HG03139 (cell line): ENCODE data around the gene PIGA.
A peak's percentile ranks its signal among the peaks of the same experiment; 100 is the strongest.

Experiments used
- ATAC-seq: cut with Tn5 transposase; IDR thresholded peaks from one replicate; pipeline ENCODE4 v1.9.1; 2021; ENCODE audit not compliant: unreplicated experiment

Gene PIGA, protein sequence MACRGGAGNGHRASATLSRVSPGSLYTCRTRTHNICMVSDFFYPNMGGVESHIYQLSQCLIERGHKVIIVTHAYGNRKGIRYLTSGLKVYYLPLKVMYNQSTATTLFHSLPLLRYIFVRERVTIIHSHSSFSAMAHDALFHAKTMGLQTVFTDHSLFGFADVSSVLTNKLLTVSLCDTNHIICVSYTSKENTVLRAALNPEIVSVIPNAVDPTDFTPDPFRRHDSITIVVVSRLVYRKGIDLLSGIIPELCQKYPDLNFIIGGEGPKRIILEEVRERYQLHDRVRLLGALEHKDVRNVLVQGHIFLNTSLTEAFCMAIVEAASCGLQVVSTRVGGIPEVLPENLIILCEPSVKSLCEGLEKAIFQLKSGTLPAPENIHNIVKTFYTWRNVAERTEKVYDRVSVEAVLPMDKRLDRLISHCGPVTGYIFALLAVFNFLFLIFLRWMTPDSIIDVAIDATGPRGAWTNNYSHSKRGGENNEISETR

DNA sequence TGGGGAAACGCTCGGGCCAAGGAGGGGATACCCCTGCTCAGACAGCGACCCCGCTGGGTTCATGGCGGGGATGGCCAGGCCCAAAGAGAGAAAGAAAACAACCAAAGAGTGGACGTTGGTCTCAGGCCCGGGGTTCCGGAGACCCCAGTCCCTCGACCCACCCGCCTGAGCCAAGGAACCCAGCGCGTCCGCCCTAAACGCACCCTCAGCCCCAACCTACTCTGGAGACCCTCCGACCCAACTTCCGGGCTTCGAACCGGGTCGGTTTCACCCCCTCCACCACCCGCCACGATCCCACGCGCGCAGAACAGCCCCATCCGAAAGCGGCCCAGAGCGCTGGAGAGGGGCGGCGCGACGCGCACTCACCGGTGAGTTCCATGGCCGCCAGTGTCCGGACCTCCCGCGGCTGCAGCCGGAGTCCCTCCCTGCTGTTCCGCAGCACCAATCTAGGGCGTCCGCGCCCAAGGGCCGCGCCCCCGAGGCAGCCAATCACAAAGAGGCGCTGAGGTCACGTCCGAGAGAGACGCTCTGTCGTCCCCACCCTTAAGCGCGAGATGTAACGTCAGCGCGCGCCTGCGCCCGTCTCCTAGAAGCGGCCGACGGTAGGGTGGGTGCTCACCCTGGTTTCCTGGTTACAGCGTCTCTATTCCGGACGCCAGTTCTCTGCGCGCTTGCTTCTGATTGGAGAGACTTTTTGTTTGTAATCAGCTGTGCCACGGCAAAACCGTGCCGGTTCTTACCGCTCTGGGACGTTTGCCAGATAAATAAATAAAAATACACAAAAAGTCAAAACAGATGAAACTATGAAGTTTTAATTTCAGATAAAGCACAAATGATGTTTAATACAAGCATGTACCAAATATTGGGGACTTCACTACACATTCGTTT is at the start of gene PIGA:
TSS of gene PIGA (minus strand) at position 389 of the 888 bp plus-strand sequence. CDS start 3,593 bp downstream, outside the sequence.
- peak; percentile 99 for ATAC-seq

DNA sequence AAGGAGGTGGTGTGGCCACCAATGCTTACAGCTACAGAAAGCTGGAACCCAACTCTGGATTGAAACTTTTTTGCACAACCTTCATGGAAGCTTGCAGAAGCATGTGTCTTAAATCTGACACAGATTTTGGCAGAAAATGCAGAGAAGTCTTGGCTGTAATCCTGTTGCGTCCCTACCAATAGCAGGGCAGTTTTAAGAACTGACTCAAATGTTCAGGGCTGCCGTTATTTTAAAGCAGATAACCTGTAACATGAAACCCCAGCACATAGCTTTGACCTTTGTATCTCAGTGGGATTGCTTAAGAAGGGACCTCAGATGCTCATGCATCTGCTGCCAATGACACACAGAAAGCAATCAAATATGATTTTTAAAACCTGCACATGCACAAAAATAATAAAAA is 49.0 kb upstream of the PIGA start, which contains the start of gene VEGFD:
TSS of gene VEGFD (minus strand) at position 110 of the 400 bp plus-strand sequence. CDS start 467 bp downstream, outside the sequence.
- no peak for ATAC-seq

DNA sequence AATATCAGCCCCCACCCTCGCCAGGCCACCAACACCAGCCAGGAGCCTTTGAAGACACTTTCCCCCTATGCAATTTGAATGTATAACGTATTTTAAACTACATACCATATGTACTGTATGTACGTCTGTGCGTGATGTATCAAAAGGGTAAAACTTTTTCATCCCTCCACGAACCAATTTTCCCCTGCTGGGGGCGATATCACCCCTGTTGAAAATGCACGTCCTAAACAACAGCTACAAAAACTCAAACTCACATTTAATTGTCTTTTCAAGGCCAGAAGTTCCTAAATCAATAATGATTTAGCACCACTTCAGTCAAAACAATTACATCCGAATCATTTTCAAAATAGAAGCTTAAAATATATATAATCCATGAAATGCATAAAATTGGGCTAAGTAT is 47.5 kb upstream of the PIGA start:
- ATAC-seq: no peak

DNA sequence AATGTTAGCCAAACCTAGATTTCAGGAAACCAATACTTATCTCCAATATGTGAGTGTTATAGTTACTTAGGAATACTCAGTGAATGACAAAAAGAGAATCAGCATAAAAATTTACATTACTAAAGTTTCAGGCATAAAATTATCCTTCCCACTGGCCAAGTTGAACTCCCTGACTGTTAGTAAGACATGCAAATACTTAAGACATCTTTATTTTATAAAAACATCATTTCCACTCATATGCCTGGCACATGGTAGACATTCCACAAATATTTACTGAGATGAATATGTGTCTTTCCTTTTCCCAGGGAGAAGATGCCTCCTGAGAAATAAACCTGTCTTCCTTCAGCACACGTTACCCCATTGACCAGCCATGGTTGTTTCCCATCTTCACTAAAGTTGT is 41.6 kb upstream of the PIGA start:
- no peak for ATAC-seq

DNA sequence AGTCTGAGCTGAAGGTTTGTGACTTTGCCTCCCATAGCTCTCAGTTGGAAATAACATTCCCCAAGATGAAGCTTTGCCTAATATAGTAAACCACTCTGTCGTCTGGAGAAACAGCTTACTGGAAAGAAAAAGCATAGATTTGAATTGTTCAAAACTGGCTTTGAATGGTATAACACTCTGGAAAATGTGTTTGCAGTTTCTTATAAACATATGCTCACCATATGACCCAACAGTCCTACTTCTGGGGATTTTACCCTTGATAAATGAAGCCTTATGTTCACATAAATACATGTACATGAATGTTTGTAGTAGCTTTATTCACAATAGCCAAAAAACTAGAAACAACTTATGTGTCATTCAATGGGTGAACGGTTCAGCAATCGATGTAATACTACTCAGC is 38.7 kb upstream of the PIGA start:
- ATAC-seq: no peak

DNA sequence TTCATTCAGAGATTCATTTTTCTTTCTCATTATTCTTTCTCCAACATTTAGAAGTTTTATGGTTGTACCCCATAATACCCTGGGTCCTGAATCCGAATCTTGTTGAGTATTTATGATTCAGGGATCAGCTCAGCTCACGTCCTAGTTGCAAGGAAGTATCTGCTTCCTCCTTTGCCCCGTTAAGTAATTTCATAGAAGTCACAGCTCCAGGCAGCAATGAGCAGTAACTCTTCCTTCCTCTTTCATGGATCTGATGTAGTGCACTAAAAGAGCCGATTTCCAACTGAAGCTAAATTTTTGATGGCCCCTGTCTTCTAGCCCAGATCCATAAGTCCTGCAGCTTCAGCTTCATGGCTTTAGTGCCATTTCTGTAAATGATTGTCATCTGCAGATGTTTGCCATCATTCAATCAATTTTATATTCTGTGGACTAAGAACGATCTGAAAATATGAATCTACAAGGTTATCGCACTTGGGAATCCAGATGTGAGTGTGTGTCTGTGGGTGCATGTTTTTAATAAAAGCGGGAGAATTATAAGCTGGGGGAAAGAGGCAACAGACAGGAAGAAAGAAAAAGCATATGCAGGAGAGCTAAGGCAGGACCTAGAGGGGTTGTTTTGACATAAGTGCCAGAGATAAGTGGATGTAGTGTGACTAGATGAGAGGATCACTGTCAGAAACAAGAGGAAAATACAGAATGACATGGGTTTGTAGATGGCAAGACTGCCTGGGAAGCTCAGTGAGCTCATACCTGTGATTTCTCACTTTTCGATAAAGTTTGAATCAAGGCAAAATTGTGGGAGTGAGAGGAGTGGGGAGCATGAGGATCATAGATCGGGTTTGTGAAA is 31.4 kb upstream of the PIGA start:
- no peak for ATAC-seq

DNA sequence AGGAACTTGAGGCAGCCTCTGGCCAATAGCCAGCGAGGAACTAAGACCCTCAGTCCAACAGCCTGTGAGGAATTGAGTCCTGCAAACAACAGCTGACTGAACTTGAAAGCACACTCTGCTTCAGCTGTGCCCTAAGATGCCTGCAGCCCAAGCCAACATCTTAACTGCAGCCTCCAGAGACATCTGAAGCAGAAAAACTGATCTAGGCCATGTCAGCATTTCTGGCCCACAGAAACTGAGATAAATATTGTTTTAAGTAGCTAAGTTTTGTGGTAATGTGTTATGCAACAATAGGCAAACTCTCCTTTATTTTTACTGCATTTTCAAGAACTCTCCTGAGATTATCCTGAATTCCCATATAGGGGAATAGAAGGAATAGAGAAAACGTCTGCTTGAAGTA is 24.4 kb upstream of the PIGA start:
- no peak for ATAC-seq

DNA sequence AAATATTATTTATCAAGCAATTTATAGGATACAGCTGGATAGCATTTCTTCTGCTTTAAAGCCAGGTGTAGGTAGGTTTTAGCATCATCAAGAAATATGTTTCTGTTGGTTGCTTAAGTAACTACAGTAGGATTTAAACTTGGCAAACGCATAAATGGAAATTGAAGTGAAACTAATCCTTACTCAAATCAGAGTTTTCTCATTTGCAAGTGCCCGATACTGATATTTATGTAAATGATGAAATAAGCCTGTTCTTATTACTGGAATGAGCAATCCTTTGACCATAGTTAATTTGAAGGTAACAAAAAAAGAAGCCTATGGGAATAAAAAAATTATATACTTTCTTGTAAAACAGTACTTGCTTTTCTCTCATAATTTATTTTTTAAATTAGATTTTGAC is 23.2 kb upstream of the PIGA start:
- ATAC-seq: no peak

DNA sequence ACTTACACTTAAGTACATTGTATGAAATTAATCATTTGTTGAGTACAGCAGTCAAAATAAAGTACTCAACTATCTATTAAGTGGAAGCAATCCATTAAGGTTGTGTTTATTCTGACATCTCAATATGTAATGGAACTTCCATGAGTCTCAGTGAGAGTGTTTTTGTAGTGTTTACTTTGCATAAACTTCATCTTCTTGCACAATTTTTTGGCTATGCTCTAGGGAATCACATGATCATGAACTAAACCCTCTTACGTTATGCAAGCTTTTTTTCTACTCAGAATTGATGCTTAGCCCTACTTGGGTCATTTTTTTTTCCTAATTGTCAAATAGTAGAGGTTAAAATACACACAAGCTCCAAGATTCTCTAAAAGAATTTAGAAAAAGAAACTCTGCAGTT is 21.1 kb upstream of the PIGA start:
- no peak for ATAC-seq

DNA sequence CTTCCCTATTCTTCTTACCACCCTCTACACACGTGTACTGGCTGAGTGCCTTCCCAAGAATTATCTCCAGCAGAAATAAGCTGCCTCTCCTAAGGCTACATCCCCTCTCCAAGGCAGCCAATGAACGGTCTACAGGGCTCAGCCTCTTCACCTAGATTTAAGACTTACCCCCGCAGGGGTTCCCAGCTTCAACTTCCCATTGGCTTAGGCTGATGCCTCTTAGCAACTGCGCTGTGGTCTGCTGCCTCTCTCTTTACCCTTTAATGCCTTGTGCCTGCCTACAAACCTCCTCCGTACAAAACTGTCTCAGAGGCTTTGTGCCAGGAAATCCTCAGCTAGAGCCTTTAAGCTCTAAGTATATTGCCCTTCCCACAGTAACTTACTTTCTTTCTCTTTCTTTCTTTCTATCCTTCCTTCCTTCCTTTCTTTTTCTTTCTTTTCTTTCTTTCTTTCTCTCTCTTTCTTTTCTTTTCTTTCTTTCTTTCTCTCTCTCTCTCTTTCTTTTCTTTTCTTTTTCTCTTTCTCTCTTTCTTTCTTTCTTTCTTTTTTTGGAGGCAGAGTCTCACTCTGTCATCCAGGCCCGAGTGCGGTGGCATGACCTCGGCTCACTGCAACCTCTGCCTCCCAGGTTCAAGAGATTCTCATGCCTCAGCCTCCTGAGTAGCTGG is 15.1 kb upstream of the PIGA start:
- no peak for ATAC-seq

DNA sequence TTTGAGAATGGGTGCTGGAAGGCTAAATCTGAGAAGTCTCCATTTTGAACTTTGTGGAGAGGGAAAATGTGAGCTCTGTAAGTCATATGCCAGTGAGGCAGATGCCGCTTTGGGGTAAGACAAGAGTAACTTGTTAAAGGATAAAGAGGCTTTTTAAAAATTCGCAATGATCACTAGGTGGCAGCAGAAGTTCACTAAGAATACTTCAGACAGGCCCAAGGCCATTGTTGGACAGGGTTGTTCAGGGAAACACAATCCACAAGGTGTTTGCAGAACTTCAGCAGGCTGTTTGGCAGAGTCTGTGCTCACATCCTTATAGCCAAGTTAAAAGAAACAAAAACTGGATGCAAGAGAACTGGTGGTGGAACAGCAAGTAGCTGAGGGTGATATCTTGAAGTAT is 13.7 kb upstream of the PIGA start:
- ATAC-seq: no peak

DNA sequence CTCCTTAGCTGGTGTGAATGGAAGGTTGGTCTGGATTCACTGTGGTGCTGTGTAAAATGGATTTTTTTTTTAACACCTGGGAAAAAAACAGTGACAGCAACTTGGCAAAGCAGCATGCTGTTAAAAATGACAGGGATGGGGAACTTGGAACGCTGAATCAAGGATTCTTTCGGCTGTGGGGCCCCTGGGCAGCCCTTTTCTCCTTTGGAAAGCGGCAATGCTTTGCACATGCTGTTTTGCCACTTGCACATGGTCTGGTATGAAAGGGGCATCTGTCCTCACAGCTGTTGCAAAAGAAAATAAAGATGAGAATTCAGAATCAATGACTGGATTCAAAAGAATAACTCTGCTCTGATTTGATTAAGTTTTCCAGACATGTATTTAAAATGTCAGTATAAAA is 10.7 kb upstream of the PIGA start:
- ATAC-seq: no peak

DNA sequence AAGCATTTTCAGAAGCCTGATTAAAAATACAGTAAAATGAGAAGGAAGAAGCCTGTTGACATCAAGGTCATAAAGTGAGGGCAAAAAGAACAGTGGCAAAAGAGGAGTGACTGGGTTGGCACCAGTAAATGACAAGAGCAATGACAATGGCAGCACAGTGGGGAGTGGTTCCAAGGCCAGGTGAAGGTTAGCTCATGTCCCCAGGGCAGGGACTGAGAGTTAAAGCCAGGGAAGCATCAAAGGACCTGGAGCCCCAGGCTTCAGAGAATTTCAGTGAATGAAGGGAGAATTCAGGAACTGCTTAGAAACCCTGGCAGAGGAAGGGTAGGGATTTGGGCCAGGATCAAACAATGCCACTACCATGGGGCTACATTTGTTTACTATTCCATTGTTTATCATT is 8.8 kb upstream of the PIGA start:
- no peak for ATAC-seq

DNA sequence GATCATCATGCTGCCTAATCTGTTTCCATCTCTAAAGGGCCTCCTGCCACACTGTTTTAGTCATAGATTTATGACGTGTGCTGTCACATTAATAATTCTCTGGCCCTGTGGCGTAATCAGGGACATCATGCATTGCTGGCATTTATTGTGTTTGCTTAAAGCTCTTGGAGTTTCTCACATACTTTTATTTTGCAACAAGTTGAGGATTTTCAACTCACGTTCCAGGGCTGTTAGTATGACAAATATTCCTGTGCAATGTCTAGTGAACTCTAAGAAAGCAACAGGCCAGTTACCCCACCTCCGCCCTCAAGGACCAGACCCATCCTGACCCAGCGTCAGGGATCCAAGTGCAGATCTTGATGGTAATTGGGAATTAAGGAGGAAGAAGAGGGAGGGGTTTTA is 7.8 kb upstream of the PIGA start:
- no peak for ATAC-seq

DNA sequence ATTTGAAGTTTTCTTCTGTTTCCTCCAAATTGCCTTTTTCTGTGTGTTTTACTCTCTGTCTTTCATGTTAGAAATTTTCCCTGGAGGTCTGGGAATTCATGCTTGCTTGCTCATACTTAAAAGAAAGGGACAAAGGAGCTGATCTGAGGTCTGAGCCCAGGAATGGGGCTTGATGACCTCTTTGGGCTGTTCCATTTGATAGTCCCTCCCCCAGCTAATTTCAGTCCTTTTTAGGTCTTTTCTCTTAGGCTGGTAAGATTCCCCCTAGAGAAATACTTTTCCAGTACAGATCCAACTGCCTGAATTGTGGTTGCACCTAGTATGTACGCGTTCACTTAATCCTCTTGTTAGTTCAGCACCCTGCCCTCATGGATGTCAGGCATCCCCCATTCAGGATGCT is 5.5 kb upstream of the PIGA start:
- no peak for ATAC-seq

DNA sequence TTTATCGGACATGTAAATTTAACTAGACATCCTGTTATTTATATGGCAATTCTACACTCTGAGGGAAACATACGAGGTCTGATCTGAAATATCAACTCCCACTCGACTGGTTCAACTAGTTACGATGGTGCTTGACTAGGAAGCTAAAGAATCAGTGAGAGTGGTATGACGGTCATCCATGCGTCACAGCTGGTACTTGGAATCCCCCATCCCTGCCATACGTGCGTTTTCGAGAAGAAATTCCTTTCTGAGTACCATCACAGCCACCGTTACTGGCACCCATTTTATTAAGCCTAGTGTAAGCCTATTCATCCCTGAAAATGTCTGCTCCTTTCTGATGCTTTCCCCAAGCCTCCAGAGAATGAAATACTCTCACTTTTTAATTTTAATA is 695 bp upstream of the PIGA start:
- ATAC-seq: no peak

DNA sequence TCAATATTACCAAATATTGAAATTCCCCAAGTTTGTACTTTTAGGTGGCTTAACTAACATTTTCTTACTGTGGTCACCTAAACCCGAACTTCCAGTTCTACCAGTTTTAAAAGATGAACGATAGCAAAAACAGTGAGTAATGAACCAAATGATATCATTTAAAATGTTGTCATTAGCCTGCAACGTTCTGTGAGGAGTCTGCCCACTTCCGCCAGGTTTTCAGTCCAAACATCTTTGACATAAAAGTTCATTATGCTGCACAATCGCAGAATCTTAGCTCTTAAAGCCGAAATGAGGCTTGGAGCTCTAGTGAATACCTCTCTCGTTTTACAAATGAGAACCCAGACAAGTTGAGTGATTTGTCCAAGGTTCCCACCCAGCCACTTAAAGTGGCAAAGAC is 762 bp downstream of the PIGA start:
- no peak for ATAC-seq

DNA sequence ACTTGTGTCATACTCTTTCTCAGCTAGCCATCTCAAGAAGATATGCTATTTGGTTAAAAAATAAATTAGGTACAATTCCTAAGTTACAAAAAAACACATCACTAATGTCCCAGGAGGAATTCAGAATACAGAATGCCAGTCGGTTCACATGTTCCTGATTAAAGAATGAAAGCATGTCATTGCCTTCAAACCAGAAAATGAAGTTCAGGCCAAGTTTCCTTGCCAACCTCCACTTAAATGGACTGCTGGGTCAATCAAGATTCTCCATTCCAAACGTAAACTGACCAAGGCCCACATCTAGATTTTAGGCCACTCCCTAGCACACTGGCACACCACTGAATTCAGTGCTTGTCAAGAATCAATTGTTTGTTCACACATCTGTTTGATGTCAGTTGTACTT is 6.5 kb downstream of the PIGA start:
- no peak for ATAC-seq

DNA sequence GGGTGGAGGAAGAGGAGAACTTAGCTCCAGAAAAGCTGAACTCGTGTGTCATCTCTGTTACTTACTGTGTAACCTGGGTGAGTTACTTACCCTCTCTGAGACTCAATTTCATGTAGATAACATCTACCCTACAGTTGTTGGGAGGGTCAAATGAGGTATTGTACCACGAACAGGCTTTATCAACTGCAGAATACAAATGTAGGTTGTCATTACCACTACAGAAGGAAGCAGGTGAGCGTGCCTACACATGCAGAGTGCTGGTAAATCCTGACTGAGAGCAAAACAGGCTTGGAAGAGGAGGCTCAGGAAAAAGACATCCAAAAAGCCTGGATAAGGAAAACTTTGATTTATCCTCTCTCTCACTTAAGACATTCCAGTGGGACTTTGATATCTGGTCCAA is 7.2 kb downstream of the PIGA start:
- ATAC-seq: no peak

DNA sequence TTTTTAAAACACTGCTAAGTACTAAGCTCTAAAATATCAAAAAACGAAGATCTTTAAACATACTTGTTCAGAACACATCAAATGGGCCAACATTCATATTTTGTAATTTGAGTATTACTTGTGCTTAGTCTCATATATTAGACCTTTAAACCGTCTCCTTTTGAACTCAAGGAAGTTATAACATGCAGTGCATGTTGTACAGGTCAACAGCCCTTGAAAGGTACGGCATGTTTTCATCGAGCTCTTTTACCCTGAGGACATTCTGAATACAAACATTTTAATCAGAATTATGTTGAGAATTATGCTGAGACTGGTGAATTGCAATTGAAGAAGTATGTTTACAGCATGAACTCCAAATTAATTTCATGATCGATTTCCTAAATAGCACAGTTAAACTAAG is 12.9 kb downstream of the PIGA start:
- ATAC-seq: no peak

DNA sequence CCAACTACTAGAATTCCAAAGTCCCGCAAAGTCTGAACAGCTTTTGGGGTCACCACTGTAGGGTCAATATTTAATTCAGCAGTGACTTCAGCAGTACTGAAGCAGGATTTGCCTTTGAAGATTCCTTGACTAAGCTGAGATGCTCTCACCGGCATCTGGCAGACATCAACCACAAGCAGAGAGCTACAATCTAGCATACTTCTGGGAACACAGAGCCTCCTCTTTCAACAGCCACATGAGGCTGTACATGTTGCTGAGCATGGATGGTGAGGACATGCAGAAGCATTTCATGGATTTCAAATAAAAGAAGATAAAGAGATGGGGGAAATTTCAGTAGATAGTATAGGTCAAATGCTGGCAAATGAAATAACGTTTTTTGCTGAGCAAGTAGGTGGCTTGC is 13.3 kb downstream of the PIGA start:
- no peak for ATAC-seq
